ENCODE data around the gene CIITA.
A peak's percentile ranks its signal among the peaks of the same experiment; 100 is the strongest.

CIITA gene

DNA sequence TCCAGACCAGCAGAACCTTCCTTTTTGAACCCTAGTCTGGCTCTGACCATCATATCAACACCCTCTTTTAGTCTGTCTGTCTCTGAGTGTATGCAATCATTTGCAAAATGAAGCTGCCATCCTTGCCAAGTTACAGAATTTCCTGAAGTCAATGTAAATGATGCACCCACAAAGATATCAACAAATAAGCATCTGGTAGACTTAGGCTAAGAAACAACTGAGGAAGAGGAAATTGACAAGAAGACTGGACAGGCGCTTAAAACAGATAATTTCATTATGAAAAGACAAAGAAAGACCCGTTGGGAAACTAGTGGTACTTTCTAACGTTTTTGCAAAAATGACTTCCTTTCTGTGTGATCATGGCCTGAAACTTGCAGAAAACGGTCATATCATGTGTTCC is 24.7 kb upstream of the CIITA start:
- DNase-seq, result no peak

DNA sequence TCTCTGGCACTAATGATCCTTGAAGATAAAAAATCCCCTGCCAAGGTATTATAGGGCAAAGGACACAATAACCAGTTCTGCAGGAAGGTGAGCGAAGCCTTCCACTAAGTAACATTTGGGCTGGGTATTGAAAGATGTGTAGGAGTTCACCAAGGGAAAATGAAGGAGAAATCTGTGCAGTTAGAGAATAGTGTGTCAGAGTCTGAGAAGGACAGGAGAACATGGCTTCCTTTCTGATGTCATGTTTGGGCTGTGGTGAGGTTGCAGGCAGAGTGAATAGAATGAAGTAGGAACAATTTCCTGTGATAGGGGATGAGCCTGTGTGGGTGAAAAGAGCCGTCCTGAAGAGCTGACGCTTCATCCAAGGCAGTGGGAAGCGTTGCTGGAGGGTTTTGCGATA is 24.1 kb upstream of the CIITA start:
- DNase-seq, result no peak

DNA sequence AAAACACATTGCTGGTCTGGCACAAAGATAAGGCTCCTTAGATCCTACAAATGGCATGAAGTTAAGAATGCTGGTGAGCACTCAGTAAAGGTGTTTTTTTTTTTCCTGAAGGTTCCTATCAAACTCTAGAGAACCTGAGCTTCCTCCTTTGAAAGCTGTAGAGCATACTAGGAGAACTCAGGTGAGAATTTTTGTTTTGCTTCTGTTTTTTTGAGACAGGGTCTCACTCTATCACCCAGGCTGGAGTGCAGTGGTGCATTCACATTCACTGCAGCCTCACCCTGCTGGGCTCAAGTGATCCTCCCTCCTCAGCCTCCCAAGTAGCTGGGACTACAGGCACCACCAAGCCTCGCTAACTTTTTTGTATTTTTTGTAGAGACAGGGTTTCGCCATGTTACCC is 21.0 kb upstream of the CIITA start:
- DNase-seq, result no peak

DNA sequence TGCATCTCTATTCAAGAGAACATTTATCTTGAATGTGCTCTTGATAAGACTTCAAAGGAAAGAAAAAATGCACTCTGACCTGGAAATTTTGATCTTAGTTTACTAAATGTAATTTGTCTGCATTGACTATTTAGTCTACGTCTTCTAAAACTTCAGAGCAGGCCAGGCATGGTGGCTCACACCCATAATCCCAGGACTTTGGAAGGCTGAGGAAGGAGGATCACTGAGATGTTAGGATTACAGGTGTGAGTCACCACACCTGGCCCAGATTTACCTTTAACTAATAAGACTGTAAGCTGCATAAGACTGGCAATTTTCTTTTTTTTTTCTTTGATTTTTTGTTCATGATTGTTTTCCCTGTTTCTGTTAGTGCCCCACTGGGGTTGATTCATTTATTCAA is 18.8 kb upstream of the CIITA start:
- DNase-seq, result no peak

DNA sequence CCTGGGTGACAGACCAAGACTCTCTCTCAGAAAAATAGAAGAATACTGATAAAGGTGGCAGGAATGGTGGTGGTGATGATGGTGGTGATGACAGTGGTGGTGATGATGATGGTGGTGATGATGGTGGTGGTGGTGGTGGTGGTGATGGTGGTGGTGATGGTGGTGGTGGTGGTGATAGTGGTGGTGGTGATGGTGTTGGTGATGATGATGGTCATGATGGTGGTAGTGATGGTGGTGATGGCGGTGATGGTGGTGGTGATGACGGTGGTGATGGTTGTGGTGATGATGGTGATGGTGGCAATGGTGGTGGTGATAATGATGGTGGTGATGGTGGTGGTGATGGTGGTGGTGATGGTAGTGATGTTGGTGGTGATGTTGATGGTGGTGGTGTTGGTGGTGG is 18.0 kb upstream of the CIITA start:
- no peak for DNase-seq

DNA sequence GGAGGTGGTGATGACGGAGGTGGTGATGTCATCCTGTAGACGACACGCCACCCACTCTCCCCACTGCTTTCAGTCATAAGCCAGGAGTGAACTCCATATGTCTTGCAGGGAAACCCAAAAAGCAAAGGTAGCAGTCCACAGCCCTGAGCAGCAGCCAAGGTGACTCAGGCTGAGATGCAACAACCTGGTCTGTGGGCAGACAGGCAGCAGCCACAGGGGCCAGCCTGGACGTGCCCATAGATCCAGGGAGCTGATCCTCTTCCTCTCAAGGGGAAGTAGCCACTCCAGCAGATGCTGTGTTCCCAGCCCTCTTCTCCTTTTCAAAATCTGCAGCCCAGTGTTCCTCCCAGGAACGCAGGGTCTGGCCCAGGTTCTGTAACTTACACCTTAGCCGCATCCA is 17.3 kb upstream of the CIITA start:
- no peak for DNase-seq

DNA sequence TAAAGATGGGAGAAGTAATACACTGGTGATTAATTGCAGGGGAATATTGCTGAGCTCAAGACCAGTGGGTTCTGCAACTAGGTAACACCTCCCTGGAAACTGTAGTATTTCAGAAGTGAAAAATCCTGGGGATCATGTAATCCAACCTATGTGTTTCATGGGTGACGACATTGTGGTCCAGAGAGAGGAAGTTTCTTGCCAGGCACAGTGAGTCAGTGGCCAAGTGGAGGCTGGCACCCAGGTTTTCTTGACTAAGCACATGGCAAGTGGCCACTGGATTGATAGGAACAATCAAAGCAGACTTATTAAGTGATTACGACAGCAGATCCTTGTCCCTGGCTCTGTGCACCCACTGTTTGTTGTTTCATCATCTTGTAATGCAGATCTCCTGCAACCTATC is 14.6 kb upstream of the CIITA start:
- DNase-seq, result peak; percentile 48

DNA sequence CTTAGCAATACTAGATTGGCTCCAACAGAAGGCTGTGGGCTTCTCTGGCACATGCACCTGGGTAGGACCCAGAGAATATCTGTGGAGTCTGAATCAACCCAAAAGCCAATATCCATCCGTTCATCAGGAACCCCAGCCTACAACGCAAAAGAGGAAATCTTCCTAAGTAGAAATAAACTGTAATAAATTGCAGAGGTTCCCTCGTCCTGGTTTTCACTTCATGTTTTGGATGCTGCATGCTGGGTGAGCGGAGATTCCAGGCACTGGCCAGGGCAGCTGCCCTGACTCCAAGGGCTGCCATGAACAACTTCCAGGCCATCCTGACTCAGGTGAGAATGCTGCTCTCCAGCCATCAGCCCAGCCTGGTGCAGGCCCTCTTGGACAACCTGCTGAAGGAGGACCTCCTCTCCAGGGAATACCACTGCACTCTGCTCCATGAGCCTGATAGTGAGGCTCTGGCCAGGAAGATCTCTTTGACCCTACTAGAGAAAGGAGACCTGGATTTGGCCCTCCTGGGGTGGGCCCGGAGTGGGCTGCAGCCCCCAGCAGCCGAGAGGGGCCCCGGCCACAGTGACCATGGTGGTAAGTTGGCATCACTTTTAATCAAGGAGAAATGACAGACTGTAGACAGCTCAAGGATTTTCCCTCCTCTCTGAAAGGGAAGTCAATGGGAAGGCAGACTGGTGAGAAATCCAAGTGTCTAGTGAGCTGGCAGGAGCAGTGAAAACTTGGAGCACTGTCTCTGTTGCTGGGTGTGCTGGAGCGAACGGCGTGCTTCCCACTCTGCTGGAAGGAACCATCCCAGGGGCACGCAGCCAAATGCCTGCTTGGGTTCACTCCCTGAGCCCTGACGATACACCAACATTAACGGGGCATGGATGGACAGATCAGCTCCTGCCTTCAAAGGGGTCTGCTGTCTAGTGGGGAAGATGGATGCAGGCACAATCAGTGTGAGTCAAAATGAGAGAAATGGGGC is 10.7 kb upstream of the CIITA start:
- no peak for DNase-seq

DNA sequence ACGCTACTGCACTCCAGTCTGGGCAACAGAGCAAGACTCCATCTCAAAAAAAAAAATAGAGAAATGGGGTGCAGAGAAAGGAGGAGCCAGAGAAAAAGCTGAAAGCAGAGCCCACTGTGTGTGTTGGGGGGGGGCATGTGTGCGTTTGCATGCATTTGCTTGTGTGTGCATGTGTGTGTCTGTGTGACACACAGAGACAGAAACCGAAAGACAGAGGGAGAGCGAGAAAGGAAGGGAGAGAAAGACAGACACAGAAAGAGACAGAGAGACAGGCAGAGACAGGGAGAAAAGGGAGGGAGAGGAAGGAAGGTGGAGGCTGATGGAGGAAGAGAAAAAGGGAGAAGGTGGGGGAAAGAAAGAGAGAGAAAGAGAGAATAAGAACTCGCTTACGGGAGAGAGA is 9.8 kb upstream of the CIITA start:
- DNase-seq, result no peak

DNA sequence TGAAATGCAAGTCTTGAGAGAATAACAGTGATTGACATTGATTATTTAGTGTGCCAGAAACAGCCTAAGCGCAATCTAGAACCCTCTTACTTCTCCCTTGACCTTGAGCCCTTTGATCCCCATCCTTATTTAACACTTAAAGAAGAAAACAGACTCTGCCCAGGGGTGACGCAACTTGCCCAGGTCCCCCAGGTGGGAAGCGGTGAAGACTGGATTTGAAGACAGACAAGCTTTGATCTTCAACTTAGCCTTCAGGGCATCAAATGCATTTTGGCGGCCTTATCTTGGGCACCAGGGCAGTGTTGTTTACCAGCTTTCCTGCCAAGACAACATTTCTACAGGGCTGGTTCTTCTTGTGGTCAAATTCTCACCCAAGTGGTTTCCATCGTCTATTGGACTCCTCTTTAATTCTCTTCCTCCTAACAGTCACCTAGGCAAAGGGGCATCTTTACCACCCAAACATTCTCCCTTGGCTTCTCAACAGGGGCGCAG is 8.9 kb upstream of the CIITA start:
- no peak for DNase-seq

DNA sequence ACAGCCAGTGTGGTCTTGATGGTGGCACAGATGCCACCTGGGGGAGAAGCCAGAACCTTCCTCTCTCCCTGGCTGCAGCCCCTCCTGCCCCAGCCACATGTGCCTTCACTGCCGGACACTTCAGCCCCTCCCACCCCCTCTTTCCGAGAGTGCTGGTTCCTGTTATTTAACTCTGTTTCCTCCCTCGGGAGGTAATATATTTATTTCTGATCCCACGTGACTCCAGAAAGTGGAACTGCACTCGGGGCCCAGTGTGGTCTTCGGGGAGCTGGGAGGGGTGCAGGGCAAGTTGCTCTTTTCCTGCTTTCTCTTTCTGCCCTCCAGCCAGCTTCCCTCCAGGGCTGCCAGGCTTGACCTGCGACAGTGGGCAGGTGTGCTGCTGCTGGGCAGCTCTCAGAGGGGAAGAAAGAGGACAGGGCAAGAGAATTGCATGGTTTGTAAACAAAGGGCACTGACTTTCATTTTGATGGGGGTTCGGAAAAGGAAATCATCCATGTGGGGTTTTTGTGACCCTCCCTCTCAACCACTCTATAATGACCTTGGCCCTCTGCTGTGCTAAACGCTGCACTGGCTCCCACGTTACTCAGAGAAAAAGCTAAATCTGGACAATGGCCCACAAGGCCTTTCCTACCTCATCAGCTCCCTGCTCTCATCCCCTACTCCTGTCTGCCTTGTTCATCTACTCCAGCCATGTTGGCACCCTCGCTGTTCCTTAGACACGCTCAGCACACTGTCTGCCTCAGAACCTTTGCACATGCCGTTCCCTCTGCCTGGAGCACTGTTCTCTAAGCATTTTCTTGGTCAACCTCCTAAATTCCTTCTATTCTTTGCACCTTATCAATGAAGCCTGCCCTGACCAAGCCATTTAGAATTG is 8.2 kb upstream of the CIITA start:
- DNase-seq, result no peak

DNA sequence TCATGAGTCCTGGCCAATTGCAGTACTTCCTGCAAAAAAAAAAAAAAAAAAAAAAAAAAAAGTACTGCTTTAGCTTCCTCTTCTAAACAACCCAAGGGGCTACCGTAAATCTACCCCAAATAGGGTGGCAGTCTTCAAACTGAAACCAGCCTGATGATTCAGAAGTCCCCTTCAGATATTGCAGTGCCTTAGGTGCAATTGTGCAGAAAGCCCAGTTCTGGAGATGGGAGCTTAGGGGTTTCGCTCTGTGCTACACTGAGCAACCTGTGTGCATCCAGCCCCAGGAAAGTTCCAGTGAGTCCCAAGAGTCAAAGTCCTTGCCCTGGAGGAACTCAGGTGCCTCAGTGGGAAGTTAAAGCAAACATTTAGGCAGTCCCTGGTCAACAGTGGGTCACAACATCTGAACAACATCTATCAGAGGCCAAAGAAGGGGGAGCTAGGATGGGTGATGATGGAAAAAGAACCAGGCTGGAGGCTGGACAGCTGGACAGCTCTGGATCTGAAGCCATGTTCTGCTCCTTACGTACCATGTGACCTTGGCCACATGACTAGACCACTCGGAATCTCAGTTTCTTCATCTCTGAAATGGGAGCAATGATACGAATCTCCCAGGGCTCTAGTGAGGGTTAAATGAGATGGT is 6.7 kb upstream of the CIITA start:
- no peak for DNase-seq

DNA sequence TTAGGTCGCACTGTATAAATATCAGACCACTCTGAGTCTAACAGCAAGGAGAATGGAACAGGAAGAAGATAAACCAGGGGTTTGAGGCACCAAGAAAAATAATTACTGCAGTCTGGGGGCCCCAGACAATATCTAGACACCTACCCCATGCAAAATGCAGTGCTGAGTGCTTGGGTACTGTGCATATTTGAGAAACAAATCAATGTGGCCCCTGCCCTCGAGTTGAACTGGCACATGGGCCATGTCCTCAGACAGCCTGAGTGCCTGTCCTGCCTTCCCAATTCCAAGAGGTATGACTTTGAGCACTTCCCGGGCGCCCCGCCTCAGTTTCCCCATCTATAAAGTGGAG is 6.2 kb upstream of the CIITA start:
- no peak for DNase-seq

DNA sequence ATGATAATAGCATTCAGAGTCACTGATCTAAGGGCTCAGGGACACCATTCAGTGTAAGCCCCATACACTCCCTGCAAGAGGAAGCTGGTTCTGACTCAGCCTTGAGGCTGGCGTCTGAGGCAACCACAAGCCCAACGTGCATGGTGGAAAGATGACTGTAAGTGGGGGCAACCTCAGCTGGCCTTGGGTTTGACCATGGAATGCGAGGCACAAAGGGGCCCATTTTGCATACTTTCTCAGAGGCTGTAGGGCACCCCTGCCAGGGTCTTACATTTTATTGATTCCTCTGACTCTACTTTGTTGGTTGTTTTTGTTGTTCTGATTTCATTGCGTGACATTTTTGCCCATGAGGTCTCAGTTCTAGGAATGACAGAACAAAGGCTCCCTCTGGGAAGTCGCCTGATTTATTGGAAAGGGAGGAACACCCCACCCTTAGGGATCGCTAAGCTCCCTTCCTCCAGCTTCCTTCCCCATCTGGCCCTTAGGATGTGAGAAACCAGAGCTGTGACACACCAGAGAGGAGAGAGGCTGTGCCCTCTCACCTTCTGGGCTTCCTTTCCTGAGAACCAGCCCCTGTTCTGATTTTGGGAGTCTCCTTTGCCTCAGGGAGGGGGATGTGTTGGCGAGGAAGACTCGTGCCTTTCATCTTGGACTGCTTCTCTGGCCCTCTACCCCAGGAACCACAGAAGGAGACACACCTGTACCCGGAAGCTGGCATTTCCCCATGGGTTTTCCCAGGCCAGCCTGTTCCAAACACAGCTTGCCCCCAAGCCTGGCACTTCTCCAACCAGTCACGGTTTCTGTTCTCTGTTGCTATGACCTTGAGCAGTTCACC is 5.6 kb upstream of the CIITA start:
- peak; percentile 66 for DNase-seq

DNA sequence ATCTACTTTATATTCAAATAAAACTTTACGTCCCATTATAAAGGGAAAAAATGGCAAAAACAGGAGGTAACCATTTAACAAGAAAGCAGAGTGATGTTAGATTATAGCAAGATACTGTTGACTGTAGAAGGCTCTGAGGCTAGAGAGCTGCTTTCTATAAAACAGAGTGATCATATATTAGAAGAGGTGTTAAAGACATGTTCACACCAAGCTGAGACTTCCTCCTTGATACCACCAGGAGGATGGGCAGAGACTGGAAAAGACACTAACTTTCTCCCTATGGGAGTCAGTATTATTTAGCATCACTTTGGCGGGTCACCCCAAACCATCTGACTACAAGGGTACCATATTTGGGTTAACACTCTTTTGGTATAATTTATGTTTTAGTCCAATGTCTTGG is 687 bp upstream of the CIITA start:
- DNase-seq, result no peak

DNA sequence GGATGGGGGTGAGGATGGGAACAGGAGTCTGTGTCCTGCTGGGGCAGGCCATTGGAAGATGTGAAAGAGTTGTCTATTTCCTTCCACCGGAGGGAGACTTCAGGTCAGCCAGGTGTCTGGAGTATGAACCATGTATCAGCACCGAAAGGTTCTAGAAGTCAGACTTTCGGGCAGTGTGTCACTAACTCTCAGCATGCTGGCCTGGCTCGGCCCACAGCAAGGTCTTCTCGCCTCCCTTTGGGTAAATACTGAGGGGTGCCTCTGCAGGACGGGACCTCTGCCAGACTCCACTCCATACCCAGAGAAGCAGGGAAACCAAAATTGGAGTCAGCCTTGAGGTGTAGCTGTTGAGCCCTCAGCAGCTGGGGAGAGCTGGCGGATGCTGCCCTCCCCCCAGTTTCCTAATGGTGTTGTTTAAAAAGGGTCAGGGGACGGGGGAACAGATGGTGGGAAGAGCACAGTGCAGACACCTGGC is 507 bp downstream of the CIITA start:
- no peak for DNase-seq

DNA sequence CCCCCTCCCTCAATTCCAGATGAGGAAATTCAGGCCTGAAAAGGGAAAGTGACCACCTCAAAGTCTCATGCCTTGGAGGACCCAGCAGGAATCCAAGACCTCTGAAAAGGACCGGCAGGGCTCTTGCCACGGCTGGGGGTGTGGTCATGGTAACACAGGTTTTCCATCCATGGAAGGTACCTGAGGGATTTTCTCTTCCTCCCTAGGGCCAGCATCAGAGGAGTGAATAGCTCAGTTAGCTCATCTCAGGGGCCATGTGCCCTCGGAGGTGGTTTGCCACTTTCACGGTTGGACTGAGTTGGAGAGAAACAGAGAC is 1.3 kb downstream of the CIITA start:
- DNase-seq, result no peak

DNA sequence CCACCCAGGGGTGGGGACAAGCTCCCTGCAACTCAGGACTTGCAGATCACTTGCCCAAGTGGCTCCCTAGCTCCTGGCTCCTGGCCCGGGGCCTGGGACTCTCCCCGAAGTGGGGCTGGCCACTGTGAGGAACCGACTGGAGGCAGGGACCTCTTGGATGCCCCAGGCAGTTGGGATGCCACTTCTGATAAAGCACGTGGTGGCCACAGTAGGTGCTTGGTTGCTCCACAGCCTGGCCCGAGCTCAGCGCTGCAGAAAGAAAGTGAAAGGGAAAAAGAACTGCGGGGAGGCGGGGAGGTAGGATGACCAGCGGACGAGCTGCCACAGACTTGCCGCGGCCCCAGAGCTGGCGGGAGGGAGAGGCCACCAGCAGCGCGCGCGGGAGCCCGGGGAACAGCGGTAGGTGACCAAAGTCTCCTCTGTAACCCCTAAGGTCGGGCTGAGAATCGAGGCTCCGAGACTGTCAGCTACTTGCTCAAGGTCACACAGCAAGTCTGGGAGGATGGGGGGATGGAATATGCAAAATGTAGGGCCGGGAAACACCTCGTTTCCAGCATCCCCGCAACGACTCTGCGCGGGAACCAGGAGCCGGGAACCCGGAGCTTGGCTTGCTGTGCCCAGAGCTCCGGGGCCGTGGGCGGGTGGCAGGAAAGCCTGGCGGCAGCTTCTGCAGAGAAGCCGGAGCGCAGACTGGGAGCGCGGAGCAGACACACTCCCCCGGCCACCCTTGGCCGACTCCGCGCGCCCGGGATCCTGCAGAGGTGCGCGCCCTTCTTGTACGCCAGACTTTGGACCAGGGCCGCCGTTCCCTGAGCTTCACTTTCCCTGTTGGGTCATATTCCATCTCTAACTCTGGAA is 1.9 kb downstream of the CIITA start:
- DNase-seq, result no peak

DNA sequence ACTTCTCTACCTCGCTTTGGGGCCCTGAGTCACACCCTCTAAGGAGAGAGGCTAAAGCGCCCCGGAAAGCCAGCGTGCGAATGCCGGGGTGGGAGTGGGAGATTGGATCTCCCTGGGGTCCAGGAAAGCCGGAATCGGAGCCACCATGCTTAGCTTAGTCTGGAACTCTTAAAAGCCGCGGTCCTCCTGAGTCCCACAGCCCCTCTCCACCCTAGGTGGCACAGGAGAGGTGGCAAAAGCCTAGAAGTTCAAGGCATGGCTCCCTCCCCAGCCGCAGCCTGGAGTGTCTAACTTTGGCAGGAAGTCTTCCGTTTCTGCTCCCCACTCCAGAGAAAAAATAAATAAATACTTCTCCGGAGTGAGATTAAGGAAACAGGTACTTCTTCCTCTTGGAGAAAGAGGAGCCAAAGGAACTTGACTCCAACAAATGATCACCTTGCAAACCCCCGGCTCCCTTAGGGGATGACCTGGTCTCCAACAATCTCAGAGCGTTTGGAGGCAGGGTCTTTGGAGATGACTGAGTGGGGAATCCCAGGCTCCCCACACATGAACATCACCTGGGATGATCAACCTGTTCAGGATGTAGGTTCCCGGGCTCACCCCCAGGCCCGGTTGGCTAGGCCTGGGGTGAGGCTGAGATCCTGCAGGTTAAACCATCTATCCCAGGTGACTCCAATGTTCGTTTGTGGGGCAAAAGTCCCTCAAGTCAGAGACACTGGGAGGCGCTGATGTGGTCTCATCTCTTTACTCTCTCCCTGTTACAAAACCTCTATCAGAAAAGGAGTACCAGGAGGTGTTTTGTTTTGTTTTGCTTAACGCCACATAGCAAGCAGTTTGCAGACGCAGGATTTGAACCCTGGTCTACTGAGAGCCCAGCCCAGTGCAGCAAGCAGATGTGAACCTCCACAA is 2.9 kb downstream of the CIITA start:
- DNase-seq, result no peak

Measured in GOT3 (cell line).